Adrenal gland (tissue), 19 donors: ENCODE measurements around the gene PHOX2B. TPM values are rescaled to one million over a fixed set of nuclear protein-coding genes. Genes with fewer than 3 reads are reported as not detected.

Experiments used
- DNase-seq, 7 donors: peaks; one replicate each; pipeline ENCODE4 v3.0.0-alpha.2; 2019 to 2020
- H3K27ac ChIP-seq, 5 donors: fragments of 200-600 bp; sonication (generic) in 4 of 5; 1 replicate in 3 of 5; 2 replicates in 2 of 5; pipeline versions ENCODE4 v1.5.1 to v1.8.0; 2016 to 2020; ENCODE audit warnings: mild to moderate bottlenecking in 1 of 5
- H3K27me3 ChIP-seq: fragments of 200-600 bp; 2 replicates; pipeline ENCODE4 v1.8.0; 2021
- H3K36me3 ChIP-seq, 2 donors: fragments of 200-600 bp; replicated peaks in 1 of 2; 1 replicate in 1 of 2; 2 replicates in 1 of 2; pipeline versions ENCODE4 v1.5.1 to v1.8.0; 2018 to 2022
- H3K4me1 ChIP-seq, 2 donors: fragments of 200-600 bp; replicated peaks in 1 of 2; 1 replicate in 1 of 2; 2 replicates in 1 of 2; pipeline versions ENCODE4 v1.5.1 to v1.8.0; 2018 to 2021
- H3K4me3 ChIP-seq, 4 donors: fragments of 200-600 bp; sonication (generic) in 3 of 4; one replicate each; pipeline ENCODE4 v1.5.1; 2016 to 2018
- H3K9me3 ChIP-seq, 3 donors: fragments of 200-600 bp; sonication (generic) in 1 of 3; replicated peaks in 1 of 3; 1 replicate in 2 of 3; 2 replicates in 1 of 3; pipeline versions ENCODE4 v1.5.1 to v1.8.0; 2016 to 2021
- CTCF ChIP-seq, 6 experiments: fragments of 450-650 bp in 4 of 6; fragments of 200-600 bp in 2 of 6; sonication (generic) in 1 of 6; IDR thresholded peaks; 1 replicate in 5 of 6; 2 replicates in 1 of 6; pipeline versions ENCODE4 v1.5.1 to v1.8.0; 2016 to 2021; ENCODE audit warnings: antibody characterized with exemption in 6 of 6, mild to moderate bottlenecking in 2 of 6, moderate library complexity in 1 of 6
- POLR2A ChIP-seq, 2 donors: fragments of 450-650 bp; IDR thresholded peaks; one replicate each; pipeline ENCODE4 v1.6.1; 2017; ENCODE audit warnings: antibody characterized with exemption in 2 of 2, mild to moderate bottlenecking in 2 of 2, moderate library complexity in 1 of 2
- WGBS, 4 donors: extraction: QIAGEN DNeasy Blood & Tissue Kit in 2 of 4; methylation state at CpG; one replicate each; pipeline versions ENCODE4 v1.1.5 to v1.1.7; 2013 to 2017; 5-methylcytosine and 5-hydroxymethylcytosine counted together
- intact Hi-C, 2 donors: fragments of 100-400 bp; cut with DNase I; formaldehyde crosslinking; loops; one replicate each; pipeline versions ENCODE4 v1.14.1 to v1.15.0; 2022 to 2023
- long read RNA-seq, 10 donors: library from polyadenylated mRNA in 3 of 10; unstranded in 2 of 10; stranded (forward) in 1 of 10; transcript quantifications; one replicate each; pipeline ENCODE4 v2.0.0 and lab custom pipeline, GENCODE V29; 2021 to 2026
- polyA plus RNA-seq, 3 donors: library from polyadenylated mRNA; stranded (reverse); fragments of 200-250 nt in 2 of 3; fragments of 350-450 nt in 1 of 3; fragmentation: Illumina TruSeq in 1 of 3; extraction: RNeasy Lipid Tissue Mini Kit (QIAGEN cat#74804) in 1 of 3; gene quantifications; one replicate each; pipeline ENCODE4 v1.2.3, GENCODE V29; 2013 to 2014
- total RNA-seq, 9 donors: library from RNA; depleted of rRNA in 4 of 9; stranded (reverse); fragments of >200 nt in 4 of 9; fragments of 120-200 nt in 1 of 9; fragmentation: NEBNext Ultra II Directional in 1 of 9; extraction: Animal tissue kit (Norgen Biotek cat#: 25700) in 1 of 9; gene quantifications; one replicate each; pipeline versions ENCODE4 v1.1.0 to v1.2.4, GENCODE V29; 2013 to 2023
- donor health status: healthy with polysubstance abuse.
- donor health status: Bipolar disorder and iron deficiency.
- donor health status: DM: yes; HTN: yes; CAD: no.
- donor health status: DM: no; HTN: no; CAD: no.
- donor health status: DM: no; HTN: no; CAD: no.
- donor health status: DM: yes; HTN: yes; CAD: no.

PHOX2B gene
- total RNA-seq, result 10 to 100 TPM in 1 of 9 donors, 1 to 10 TPM in 3, under 1 TPM in 2, not detected in 3; 0.29 to 10.3 (median 3.8) TPM
- polyA plus RNA-seq, result 1 to 10 TPM; 3.3 to 6.8 (median 6.4) TPM
- long read RNA-seq, donor 1, result 0 reads
- long read RNA-seq, donor 2, partial matches to known transcripts, result 0 of 1 reads
- long read RNA-seq, donor 2, other reads (novel, unspliced or antisense), result 0 of 1 reads
- long read RNA-seq, donor 3, partial matches to known transcripts, result 0 of 4 reads
- long read RNA-seq, donor 3, other reads (novel, unspliced or antisense), result 0 of 4 reads
- long read RNA-seq, donor 4, result 0 reads
- long read RNA-seq, donor 5, result 0 reads
- long read RNA-seq, donor 6, partial matches to known transcripts, result 0 of 2 reads
- long read RNA-seq, donor 6, other reads (novel, unspliced or antisense), result 2 of 2 reads
- long read RNA-seq, donor 7, partial matches to known transcripts, result 0 of 2 reads
- long read RNA-seq, donor 7, other reads (novel, unspliced or antisense), result 0 of 2 reads
- long read RNA-seq, donor 8, result 0 reads
- long read RNA-seq, donor 9, partial matches to known transcripts, result 0 of 1 reads
- long read RNA-seq, donor 9, other reads (novel, unspliced or antisense), result 0 of 1 reads
- long read RNA-seq, donor 10, transcript PHOX2B-201 (3 exons, 3,030 nt), result major isoform, 13 of 13 reads
- long read RNA-seq, donor 10, partial matches to known transcripts, result 0 of 13 reads
- long read RNA-seq, donor 10, other reads (novel, unspliced or antisense), result 0 of 13 reads

- no peaks in the 10 kb centered on the region for H3K36me3 ChIP-seq
- H3K27me3 ChIP-seq, result peaks cover 85% of the 10 kb centered on the region
- WGBS, 4 donors, result 9 to 19% (median 18%) methylated on average over 15 of the region's 15 CpGs
- H3K9me3 ChIP-seq, result no peaks in the 10 kb centered on the region
- peak in 1 of 7 donors; percentile 82 for DNase-seq
- no peak within 1 kb of the TSS for H3K4me3 ChIP-seq
- TF ChIP-seq POLR2A (IDR thresholded peaks at IDR 0.05) (peak in 1 of 2 donors; percentile 29), CTCF (IDR thresholded peaks at IDR 0.05) (no peak)
- intact Hi-C loops, result no loop called here
- peak within 1 kb of the TSS in 1 of 5 donors; percentile 58 for H3K27ac ChIP-seq
- H3K4me1 ChIP-seq, result no peaks in the 10 kb centered on the region
Observed at GRCh38 chr4:41748571-41749475, at the start of gene PHOX2B. Gene PHOX2B (minus strand): TSS chr4:41748725. CDS start chr4:41748610, 115 bp downstream.

GRCh38 chr4:41797260-41797659 is 48.7 kb upstream of the PHOX2B start:
- 43 to 70% (median 58%) methylated on average over 2 of the region's 2 CpGs for WGBS, 4 donors
- no peak for TF ChIP-seq POLR2A (IDR thresholded peaks at IDR 0.05)
- no peak for TF ChIP-seq CTCF (IDR thresholded peaks at IDR 0.05)
- Histone ChIP-seq H3K36me3 (no peaks in the 10 kb centered on the region), H3K4me1 (no peaks in the 10 kb centered on the region), H3K4me3 (no peak overlapping the region), H3K9me3 (no peaks in the 10 kb centered on the region), H3K27me3 (no peaks in the 10 kb centered on the region), H3K27ac (no peak overlapping the region)
- no peak for DNase-seq
- intact Hi-C loops, result no loop called here

- no peak overlapping the region for H3K27ac ChIP-seq
- no peaks in the 10 kb centered on the region for H3K4me1 ChIP-seq
- intact Hi-C loops, result no loop called here
- H3K27me3 ChIP-seq, result no peaks in the 10 kb centered on the region
- no peak for DNase-seq
- no peak overlapping the region for H3K4me3 ChIP-seq
- no peaks in the 10 kb centered on the region for H3K9me3 ChIP-seq
- 20 to 31% (median 26%) methylated on average over 7 to 8 of the region's 8 CpGs for WGBS, 4 donors
- H3K36me3 ChIP-seq, result no peaks in the 10 kb centered on the region
- TF ChIP-seq POLR2A (IDR thresholded peaks at IDR 0.05) (no peak), CTCF (IDR thresholded peaks at IDR 0.05) (no peak)
Observed at GRCh38 chr4:41796545-41797210, 48.2 kb upstream of the PHOX2B start.
